Measurements from ENCODE around the gene AMER3. TPM values are rescaled to one million over a fixed set of nuclear protein-coding genes. Genes with fewer than 3 reads are reported as not detected.

The AMER3 gene
- total and polyA plus RNA-seq, 2 experiments from 2014 or later, result 0.05 to 0.49 TPM

- Histone ChIP-seq H3K27me3 (ENCODE audit: insufficient read depth) (peaks cover 42% of the 10 kb centered on the region), H2AFZ (peak overlapping the region; percentile 100)
Observed at GRCh38 chr2:130754811-130755210, 529 bp upstream of the AMER3 start.

More at GRCh38 chr2:130754811-130755210, 529 bp upstream of the AMER3 start:
- DNase-seq (ENCODE audit: low spot score) (no peak), ATAC-seq (no peak)
- peak overlapping the region; percentile 88 for H3K4me3 Mint-ChIP-seq
- peaks cover 10% of the 10 kb centered on the region for H3K4me1 ChIP-seq (ENCODE audit: insufficient read depth)
- no peaks in the 10 kb centered on the region for H3K36me3 ChIP-seq (ENCODE audit: insufficient read depth)
- H3K4me3 ChIP-seq, result peak overlapping the region; percentile 86
- TF ChIP-seq ZNF114 (CRISPR knock-in tag; IDR thresholded peaks at IDR 0.05), result no peak
- no peak for TF ChIP-seq NANOG (IDR thresholded peaks at IDR 0.05; ENCODE audit: borderline replicate concordance)
- no peak for TF ChIP-seq CREB1 (CRISPR knock-in tag; IDR thresholded peaks at IDR 0.05; ENCODE audit: low read depth)
- TF ChIP-seq JUNB (IDR thresholded peaks at IDR 0.05; ENCODE audit: unreplicated experiment), result no peak
- no peak for TF ChIP-seq ETS1 (IDR thresholded peaks at IDR 0.05)
- TF ChIP-seq REST (IDR thresholded peaks at IDR 0.05; ENCODE audit: unreplicated experiment), result no peak
- TF ChIP-seq ZNF331 (CRISPR knock-in tag; IDR thresholded peaks at IDR 0.05; ENCODE audit: low read depth), result no peak
- no peak for TF ChIP-seq CTCF (conservative IDR thresholded peaks at IDR 0.05; ENCODE audit: low read depth in 2 of 2)
- no peak for TF ChIP-seq STAT1 (IDR thresholded peaks at IDR 0.05; ENCODE audit: unreplicated experiment)
- no peak for TF ChIP-seq EZH2phosphoT487 (IDR thresholded peaks at IDR 0.05; ENCODE audit: unreplicated experiment)
- TF ChIP-seq ZNF462 (CRISPR knock-in tag; IDR thresholded peaks at IDR 0.05), result no peak
- TF ChIP-seq POLR2AphosphoS5 (IDR thresholded peaks at IDR 0.05; ENCODE audit: low read depth), result no peak
- no peak for TF ChIP-seq EZH2 (IDR thresholded peaks at IDR 0.05; ENCODE audit: low read depth, unreplicated experiment)
- peaks cover 16% of the 10 kb centered on the region for H3K4me1 Mint-ChIP-seq
- no peak overlapping the region for H3K27ac ChIP-seq (ENCODE audit: low read depth)
- no peaks in the 10 kb centered on the region for H3F3A ChIP-seq (replicated peaks; ENCODE audit: low read depth)
- H3K9me3 Mint-ChIP-seq, result no peaks in the 10 kb centered on the region; the same call in 2 of the 3 replicates
- H3K4me2 ChIP-seq, result peak overlapping the region; percentile 99
- no peaks in the 10 kb centered on the region; the same call in 2 of the 3 replicates for H3K36me3 Mint-ChIP-seq (ENCODE audit: low read depth)
- no peaks in the 10 kb centered on the region; the same call in none of the 2 replicates for H4K20me1 ChIP-seq (replicated peaks; ENCODE audit: insufficient read depth)
- H3K27me3 Mint-ChIP-seq (ENCODE audit: insufficient read depth, low read depth, poor library complexity), result peaks cover 34% of the 10 kb centered on the region
- no peaks in the 10 kb centered on the region for H3K9me2 ChIP-seq (ENCODE audit: insufficient read depth)
- no peak overlapping the region for H3K27ac Mint-ChIP-seq
- H3K79me2 ChIP-seq (replicated peaks; ENCODE audit: insufficient read depth), result no peaks in the 10 kb centered on the region
